Measurements from ENCODE around the gene IL17RA.

The IL17RA gene

DNA sequence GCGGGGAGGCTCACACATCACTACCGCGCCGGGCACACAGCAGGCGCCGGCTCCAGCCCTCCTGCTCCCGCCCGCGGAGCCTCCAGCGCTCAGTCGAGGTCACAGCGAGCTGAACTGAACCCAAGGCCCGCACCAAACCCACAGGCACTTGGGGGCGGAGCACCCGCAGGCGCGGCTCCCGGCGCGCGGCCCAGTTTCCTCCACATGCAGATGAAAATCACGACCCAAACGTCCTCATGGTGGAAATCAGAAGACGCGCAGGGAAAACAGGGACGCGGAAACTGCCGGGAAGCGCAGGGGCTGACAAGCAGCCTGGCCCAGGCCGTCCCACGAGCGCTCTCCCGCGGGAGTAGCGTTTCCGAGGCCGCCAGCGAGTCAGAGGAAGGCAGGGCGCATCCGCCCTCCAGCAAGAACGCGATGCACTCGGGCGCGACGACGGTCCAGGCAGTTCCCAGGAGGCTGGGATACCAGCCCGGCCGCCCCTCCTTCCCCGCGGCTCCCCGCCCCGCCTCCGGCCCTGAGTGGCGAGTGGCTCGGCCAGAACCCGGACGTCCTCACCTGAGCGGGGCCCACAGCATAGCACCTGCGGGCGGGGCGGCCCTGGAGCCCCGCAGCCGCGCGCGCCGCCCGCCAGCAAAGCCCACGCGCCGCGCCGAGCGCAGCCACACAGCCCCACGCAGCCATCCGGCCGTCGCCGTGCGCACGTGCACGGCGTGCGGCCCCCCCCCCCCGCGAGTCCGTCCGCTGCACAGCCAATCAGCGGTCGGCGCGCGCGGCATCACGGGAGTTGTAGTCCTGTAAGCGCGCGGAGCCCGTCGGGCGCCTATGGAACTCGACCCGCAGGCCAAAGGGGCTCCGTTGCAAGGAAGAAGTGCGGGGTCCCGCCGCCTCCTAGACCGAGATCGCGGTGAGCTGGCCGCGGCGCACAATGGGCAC is 74.0 kb downstream of the IL17RA start, which contains the start of gene HDHD5:
Gene HDHD5 (minus strand): TSS at position 710 of the 936 bp plus-strand sequence. CDS start 26 bp downstream, at position 684.
- in situ Hi-C loops (cut with HindIII; ENCODE audit: low sequenced_read_pairs) = no loop called here
- H3K4me3 ChIP-seq (ENCODE audit: low read depth, low read length) = peak within 1 kb of the TSS; percentile 72
- TF ChIP-seq, protein P1, sequence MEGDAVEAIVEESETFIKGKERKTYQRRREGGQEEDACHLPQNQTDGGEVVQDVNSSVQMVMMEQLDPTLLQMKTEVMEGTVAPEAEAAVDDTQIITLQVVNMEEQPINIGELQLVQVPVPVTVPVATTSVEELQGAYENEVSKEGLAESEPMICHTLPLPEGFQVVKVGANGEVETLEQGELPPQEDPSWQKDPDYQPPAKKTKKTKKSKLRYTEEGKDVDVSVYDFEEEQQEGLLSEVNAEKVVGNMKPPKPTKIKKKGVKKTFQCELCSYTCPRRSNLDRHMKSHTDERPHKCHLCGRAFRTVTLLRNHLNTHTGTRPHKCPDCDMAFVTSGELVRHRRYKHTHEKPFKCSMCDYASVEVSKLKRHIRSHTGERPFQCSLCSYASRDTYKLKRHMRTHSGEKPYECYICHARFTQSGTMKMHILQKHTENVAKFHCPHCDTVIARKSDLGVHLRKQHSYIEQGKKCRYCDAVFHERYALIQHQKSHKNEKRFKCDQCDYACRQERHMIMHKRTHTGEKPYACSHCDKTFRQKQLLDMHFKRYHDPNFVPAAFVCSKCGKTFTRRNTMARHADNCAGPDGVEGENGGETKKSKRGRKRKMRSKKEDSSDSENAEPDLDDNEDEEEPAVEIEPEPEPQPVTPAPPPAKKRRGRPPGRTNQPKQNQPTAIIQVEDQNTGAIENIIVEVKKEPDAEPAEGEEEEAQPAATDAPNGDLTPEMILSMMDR (IDR thresholded peaks at IDR 0.05; ENCODE audit: low read depth, low read length, missing control alignments) = no peak
- peak; percentile 41 for DNase-seq (ENCODE audit: low read depth)

DNA sequence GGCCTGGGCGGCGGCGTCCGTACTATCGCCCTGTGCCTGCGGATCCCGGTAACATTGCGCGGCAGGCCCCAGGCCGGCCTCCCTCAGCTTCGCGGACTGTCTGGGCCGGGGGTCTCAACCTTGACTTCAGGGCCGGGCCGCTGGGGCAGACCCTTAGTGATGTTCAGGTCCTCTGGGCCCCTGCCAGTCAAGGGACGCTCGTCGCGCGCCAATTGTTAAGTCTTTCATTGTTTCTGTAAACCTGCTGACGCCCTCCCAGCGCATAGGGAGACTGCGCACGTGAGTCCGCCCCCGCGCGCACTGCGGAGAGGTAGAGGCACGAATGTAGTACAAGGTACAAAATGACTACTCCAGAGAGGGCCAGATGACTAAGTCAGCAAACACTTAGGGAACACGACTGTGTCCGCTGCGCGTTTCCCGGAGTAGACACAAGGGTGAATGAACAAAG is 74.7 kb downstream of the IL17RA start:
- in situ Hi-C loops (cut with HindIII; ENCODE audit: low sequenced_read_pairs) = no loop called here
- peak; percentile 12 for DNase-seq (ENCODE audit: low read depth)
- TF ChIP-seq, protein P1 (IDR thresholded peaks at IDR 0.05; ENCODE audit: low read depth, low read length, missing control alignments) = no peak
- peak overlapping the region; percentile 72 for H3K4me3 ChIP-seq (ENCODE audit: low read depth, low read length)

DNA sequence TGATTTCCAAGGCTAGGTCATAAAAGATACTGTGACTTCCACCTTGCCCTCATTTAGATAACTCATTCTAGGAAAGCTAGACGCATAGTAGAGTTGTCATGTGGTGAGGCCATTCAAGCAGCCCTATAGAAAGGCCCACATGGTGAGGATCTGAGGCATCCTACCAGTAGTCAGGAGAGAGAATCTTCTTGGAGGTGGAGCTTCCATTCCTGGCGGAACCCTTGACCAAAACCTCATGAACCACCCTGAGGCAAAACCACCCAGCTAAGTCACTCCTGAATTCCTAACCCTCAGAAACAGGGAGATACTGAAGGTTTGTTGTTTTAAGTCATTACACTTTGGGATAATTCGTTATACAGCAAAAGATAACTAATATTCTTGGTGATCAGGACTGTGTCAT is 77.2 kb downstream of the IL17RA start:
- no peak for DNase-seq (ENCODE audit: low read depth)
- TF ChIP-seq, protein P1 (IDR thresholded peaks at IDR 0.05; ENCODE audit: low read depth, low read length, missing control alignments) = no peak
- no peak overlapping the region for H3K4me3 ChIP-seq (ENCODE audit: low read depth, low read length)
- in situ Hi-C loops (cut with HindIII; ENCODE audit: low sequenced_read_pairs) = loop anchor here (10.0 kb wide), 1 partner anchor 343 kb away; no protein-coding TSS in a partner anchor

DNA sequence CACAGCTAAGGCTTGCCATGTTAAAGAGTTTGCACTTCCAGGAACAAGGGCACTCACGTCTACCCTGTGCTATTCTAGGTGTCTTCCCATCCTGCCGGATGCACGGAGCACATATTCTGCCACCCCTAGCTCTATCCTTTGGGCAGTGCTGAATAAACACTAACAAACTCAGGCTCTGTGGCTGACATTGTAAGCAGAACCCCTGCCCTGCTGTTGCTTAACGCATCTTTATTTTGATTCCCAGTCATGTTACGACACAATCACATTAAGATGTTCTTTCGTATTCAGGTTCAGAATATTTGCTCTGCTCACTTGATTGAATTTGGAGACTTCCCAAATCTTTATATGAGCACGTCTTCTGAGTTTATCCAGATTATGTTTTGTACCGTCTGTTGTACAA is 77.9 kb downstream of the IL17RA start:
- no peak for DNase-seq (ENCODE audit: low read depth)
- no peak overlapping the region for H3K4me3 ChIP-seq (ENCODE audit: low read depth, low read length)
- in situ Hi-C loops (cut with HindIII; ENCODE audit: low sequenced_read_pairs) = loop anchor here (10.0 kb wide), 1 partner anchor 342 kb away; no protein-coding TSS in a partner anchor
- TF ChIP-seq, protein P1 (IDR thresholded peaks at IDR 0.05; ENCODE audit: low read depth, low read length, missing control alignments) = no peak

DNA sequence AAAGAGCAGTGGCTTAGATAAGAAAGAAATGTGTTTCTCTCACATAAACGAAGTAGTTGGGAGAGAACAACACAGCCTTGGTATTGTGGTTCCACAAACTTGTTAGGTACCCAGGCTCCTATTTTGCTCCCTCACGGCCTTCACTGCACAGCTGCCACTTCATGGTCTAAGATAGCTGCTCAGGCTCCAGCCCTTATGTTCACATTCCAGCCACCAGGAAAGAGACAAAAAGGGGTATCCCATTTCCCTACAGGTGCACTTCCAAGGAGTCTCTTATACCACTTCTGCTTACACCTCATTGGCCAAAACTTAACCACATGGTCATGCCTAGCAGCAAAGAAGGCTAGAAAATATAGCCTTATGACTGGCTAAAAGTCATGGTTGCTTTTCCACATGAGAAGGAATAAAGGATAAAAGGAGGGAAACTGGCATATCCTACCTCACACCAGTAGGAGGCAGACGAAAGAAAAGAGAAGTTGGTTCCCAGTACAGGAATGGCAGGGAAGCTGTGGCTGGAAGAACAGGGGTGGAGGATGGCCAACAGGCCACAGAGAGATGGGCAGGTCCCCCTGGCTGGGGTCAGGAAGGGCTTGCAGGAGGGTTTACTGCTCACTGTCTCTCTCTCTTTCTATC is 79.7 kb downstream of the IL17RA start:
- in situ Hi-C loops (cut with HindIII; ENCODE audit: low sequenced_read_pairs) = loop anchor here (10.0 kb wide), 1 partner anchor 340 kb away; no protein-coding TSS in a partner anchor
- DNase-seq (ENCODE audit: low read depth) = no peak
- TF ChIP-seq, protein P1 (IDR thresholded peaks at IDR 0.05; ENCODE audit: low read depth, low read length, missing control alignments) = peak; percentile 31
- H3K4me3 ChIP-seq (ENCODE audit: low read depth, low read length) = no peak overlapping the region
